NCI-H526 treated with DMSO at 0.1 percent for 48 hours (cell line): ENCODE data around the gene MTM1.

Experiments
- DNase-seq: peaks from one replicate; lab custom pipeline; 2025; lab: John Stamatoyannopoulos, UW

The MTM1 gene

DNA sequence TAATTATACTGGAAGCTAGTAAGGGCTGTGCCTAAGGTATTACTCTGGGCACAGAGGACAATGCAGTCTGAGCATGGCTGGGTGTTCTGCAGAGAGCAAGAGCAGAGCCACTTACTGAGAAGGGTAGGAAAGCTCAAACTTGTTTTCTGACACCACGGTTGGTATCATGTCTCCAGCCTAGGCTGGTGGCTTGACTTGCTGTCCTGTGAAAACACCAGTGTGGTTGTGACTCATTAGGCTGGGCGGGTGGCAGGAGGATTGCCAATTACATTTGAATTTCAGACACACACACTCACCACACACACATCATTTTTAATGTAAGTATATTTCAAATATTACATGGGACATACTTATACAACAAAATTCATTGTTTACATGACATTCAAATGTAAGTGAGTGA, 19.7 kb upstream of the MTM1 start:
- DNase-seq, result no peak

DNA sequence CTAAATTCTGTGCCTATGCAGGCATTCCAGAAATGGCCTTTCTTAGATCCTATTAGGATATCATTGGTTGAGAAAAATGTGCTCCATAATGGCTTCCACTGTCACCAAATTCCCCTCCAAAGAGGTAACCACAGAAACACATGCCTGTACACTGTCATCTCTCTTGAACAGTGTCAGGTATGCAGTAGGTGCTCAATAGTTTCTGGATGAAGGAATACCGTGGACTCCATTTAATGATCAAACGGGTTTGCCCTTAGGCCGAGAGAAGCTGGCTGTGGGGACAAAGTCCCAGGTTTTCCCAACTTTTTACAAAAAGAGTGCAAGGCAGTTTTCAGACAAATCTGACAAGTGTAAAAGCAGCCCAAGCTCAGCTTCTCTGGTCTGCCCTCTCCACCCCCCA, 16.5 kb upstream of the MTM1 start:
- DNase-seq, result no peak

DNA sequence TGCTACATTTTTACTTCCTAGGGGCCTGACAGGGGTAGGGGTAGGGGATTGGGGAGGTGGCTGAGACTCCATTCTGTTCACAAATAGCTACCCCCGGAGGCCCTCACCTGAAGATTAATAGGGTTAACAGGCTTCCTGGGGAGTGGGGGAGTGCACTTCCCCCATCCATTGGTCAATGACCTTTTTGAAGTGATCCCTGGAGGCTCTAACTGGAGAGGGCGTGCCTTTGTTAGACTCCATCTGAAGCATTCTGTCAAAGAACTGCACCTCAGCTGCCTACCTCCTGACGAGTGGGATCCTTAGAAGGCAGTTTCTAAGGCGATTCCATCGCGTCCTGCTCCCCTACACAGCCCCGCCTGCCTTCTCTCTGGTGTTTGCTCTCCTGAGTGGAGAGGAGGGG, 10.0 kb upstream of the MTM1 start:
- no peak for DNase-seq

DNA sequence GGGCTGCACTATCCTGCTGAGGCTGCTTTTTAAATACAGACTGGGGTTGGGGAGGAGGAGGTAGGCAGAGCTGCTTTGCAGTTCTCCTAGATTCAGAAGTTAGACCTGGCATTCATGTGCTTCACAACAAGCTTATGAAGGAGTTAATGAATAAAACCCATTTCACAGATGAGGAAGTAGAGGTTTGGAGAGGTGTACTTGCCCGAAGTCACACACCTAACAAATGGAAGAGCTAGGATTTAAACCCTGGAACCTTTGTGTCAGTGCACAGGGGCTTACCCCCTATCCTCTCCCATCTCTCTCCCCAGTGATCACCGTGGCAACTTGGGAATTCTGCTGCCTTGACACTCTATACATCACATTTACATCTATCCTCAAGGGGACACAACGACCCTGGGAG, 3.6 kb upstream of the MTM1 start:
- DNase-seq, result no peak

GRCh38 chrX:150565551-150565950, 2.9 kb upstream of the MTM1 start:
- DNase-seq, result no peak

- DNase-seq, result no peak
Observed at GRCh38 chrX:150566734-150567182, 1.7 kb upstream of the MTM1 start.

DNA sequence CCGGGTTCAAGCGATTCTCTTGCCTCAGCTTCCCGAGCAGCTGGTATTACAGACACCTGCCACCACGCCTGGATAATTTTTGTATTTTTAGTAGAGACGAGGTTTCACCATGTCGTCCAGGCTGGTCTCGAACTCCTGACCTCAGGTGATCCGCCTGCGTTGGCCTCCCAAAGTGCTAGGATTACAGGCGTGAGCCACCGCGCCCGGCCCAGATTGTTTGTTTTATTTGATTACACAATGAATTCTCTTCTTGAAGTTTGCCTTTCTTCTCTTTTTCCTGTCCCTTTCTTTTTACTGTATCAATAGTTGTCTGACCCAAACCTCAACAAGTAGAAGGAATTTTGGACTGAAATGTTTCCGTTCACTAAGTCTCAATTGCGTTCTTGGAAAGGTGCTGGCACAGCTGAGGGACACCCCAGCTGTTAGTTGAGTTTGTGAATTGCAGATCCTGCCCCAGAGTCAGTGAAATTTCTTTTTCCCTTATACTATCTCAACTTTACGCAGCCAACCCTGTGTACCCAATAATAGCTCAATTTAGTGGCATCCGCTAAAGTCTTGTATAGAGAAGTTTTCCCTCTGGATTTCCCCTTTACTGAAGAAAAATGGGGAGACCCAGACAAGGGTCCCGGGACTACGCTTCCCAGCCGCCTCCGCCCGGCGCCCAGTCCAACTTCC, 639 bp upstream of the MTM1 start:
- DNase-seq, result no peak

DNA sequence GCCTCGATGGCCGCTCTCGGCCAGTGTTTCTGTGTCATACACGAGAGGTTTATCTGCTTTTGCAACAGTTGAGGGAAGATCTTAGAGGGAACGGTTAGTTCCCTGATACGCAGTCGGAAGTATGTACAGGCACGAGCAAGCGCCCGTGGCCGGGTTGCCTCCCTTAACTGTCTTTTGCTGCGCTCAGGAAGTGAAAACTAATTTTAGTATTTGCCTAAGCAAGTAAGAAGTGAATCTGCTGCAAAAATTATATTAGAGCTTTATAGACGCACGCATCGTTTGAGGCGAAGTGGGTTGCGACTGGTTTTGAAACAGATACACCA, 695 bp downstream of the MTM1 start:
- DNase-seq, result no peak

DNA sequence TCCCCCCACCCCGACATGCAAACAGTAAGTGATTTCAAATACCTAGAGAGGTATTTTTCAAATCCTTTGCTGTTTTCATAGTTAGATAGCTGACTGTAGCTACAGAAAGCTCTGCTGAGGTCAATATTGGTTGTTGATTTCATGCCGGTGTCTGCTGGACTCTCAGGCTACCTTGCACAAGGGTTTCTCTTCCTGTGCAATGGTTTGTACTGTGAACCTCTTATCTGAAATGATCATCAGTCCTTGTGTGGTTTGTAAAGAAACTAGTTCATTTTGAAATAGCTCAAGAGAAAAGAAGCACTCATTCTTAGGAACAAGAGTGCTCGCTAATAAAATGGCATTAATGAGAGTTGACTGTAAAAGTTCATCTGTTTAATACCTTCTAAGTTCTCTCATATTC, 2.1 kb downstream of the MTM1 start:
- DNase-seq, result no peak

GRCh38 chrX:150572206-150572605, 3.8 kb downstream of the MTM1 start:
- DNase-seq, result no peak

DNA sequence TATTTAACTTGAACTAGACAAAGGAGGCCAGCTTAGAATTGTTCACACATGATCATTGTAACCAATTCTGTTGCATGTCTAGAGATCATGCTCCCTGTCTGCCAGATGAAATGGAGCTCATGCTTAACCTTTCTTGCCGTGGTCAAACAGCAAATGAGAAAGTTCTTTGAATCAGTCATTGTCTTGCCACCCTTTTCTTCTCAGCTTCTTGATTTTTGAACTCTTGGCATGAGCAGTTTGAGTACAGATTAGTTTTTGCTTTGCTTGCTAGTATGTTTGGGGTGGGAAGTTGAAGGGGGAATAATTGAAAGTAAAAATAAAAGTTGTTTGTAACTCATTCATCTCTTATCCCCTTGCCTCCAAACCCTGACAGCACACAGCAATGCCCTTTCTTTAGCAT, 4.7 kb downstream of the MTM1 start:
- DNase-seq, result no peak

GRCh38 chrX:150573702-150574101, 5.3 kb downstream of the MTM1 start:
- DNase-seq, result no peak

GRCh38 chrX:150574559-150575418, 6.4 kb downstream of the MTM1 start:
- DNase-seq, result no peak

- DNase-seq, result no peak
Observed at GRCh38 chrX:150575419-150575814, 7.0 kb downstream of the MTM1 start.

- no peak for DNase-seq
Observed at GRCh38 chrX:150577174-150577573, 8.8 kb downstream of the MTM1 start.

- no peak for DNase-seq
Observed at GRCh38 chrX:150581093-150581775, 12.8 kb downstream of the MTM1 start.

DNA sequence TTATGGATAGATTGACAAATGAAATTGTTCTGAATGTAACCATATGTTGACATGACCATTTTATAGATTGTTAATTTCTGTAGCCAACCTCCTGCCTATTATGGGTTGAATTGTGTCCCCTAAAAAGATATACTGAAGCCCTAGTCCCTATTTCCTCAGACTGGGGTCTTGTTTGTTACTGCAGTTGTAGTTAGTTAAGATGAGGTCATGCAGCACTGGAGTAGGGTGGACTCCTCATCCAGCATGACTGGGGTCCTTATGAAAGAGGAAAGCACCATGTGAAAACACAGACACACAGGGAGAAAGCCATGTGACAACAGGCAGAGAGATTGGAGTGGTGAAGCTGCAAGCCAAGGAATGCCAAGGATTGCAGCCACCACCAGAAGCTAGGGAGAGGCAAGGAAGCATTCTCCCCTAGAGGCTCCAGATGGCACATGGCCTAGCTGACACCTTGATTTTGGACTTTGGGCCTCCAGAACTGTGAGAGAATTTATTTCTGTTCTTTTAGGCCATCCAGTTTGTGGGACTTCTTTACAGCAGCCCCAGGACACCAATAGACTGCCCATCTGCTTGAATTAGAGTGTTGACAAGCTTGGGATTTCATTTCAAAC, 14.0 kb downstream of the MTM1 start:
- no peak for DNase-seq

GRCh38 chrX:150587585-150588503, 19.4 kb downstream of the MTM1 start:
- DNase-seq, result no peak

- DNase-seq, result no peak
Observed at GRCh38 chrX:150594584-150594983, 26.2 kb downstream of the MTM1 start.

- DNase-seq, result no peak
Observed at GRCh38 chrX:150599226-150599625, 30.8 kb downstream of the MTM1 start.

DNA sequence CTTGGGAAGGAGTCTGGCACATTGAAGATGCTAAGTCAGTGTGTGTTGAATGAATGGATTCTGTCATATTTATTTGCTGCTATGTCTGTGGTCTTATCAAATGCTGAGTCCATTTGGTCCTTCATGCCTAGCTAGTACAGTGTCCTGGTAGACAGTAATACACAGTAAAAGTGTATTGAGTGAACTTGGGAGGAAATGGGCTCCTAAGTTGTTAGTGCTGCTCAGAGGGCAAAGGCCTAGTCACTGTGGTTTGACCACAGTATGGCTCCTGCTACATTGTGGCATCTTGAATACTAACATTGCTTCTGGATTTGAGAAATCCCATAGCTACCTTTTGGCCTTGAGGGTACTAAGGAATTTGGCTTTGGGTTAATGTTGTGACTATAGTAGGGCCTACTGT, 33.9 kb downstream of the MTM1 start:
- no peak for DNase-seq

GRCh38 chrX:150602743-150603142, 34.3 kb downstream of the MTM1 start:
- no peak for DNase-seq
